ENCODE measurements around the gene SELENOV.

Gene SELENOV

DNA sequence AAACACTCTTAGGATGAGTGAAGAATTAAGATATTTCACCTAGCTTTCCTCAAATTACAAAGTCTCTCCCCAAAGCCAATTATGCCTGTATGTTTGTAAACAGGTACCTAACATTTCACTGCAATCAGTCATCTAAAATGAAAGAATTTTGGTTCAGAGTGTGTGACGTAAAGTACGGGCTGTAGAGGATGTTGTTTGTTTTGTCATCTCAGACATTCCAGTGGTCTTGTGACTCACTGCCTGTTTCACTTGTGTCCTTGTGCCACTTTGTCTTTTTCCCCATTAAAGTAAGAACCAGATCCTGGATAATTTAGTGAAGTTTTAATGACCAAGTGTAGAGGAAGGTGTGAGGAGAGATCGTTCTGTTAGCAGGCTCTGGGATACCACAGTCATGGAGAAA lies 53.7 kb downstream of the SELENOV start:
- no peak for DNase-seq
